Measurements from ENCODE around the gene CTBP2.
A peak's percentile ranks its signal among the peaks of the same experiment; 100 is the strongest.

CTBP2 gene

GRCh38 chr10:125023255-125023654, 137.1 kb downstream of the CTBP2 start:
- DNase-seq (ENCODE audit: low spot score): no peak

GRCh38 chr10:125022671-125023070, 137.7 kb downstream of the CTBP2 start:
- no peak for DNase-seq (ENCODE audit: low spot score)

GRCh38 chr10:125021686-125022344, 138.5 kb downstream of the CTBP2 start:
- no peak for DNase-seq (ENCODE audit: low spot score)

DNA sequence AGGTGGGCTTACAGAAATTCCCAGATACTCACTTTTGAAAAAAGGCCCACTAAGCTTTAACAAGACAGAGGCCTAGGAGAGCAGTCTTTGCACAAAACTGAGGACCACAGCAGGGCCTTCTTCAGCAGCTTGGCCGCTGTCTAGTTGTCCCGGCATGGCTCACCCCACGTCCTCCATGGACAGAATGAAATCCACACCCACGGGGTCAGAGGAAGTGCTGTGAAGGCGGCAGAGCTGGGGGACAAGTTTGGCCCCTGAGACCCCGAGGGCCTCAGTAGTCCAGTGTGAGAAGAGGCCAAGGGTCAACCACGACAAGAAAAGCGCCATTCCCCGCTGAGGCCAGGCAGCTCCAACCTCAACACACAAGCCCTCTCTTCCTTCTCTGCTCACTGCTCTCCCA, 139.5 kb downstream of the CTBP2 start:
- DNase-seq (ENCODE audit: low spot score): no peak

DNA sequence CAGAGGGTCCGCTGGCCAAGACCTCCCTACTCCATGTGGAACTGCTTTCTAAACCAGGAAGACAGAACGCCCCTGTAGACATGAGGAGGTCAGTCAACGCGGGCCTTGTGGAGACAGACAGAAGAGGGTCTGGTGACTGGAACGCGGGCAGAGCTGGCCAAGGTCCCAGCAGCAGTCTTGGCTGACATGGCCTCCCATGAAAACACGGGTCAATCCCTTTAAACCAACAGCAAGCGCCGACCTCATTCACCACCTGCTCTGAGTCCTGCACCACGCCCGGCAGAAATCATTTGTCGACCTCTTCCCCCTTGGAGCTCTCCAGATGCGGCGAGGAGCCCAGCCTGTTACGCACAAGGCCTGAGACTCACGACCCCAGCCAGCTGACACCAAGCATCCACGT, 140.0 kb downstream of the CTBP2 start:
- DNase-seq (ENCODE audit: low spot score): no peak

DNA sequence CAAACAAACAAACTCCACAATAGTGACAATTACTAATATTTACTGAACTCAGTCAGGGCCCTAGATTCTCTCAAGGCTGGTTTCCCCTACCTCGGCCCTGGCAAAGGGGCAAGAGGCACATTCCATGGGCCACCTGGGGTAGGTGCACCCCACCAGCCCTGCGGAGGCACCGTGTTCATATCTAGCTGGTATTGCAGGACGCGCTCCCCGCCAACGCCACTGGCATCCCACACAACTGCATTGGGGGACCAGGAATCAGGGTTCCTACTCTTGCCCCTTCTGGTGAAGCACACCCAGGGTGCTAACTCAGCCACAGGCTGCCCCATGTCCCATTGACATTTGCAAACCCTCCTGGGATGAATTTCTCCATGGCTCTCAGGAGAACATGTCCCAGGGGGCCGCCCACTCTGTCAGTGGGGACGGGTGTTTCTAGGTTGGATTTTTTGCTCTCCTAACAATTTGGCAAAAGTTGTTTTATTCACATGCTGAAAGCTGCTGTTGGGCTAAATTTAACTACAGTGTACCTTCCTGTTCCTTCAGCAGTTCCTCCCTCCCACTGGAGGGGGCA, 141.7 kb downstream of the CTBP2 start:
- no peak for DNase-seq (ENCODE audit: low spot score)

- DNase-seq (ENCODE audit: low spot score): peak; percentile 12
Observed at GRCh38 chr10:125017547-125018298, 142.6 kb downstream of the CTBP2 start.

DNA sequence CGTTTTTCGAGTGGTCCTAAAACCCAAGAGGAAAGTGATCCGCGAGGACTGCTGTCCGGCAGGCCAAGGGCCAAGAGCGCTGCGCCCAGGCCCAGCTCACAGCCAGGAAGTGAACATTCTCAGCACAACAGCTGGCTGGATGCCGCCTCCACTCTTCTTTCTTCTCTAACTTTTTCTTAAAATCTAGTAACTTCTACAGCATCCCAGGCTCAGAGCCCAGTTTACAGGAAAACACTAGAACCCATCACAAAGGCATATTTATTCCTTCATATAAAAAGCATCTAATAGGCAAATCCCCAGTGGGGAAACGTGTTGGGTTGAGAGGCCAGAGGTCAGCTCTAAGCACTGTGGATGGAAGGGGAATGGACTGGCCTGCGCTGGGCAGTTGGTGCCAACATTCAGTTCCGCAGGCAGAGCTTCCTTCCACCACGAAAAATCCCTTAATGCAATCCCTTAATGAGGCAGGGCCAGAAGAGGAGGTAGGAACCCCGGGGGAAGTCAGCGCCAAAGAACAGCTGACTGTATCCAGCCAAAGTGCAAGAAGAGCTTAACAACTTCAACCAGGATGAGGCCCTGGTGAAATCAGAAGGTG, 143.7 kb downstream of the CTBP2 start:
- DNase-seq (ENCODE audit: low spot score): no peak

- DNase-seq (ENCODE audit: low spot score): no peak
Observed at GRCh38 chr10:125016123-125016522, 144.2 kb downstream of the CTBP2 start.

DNA sequence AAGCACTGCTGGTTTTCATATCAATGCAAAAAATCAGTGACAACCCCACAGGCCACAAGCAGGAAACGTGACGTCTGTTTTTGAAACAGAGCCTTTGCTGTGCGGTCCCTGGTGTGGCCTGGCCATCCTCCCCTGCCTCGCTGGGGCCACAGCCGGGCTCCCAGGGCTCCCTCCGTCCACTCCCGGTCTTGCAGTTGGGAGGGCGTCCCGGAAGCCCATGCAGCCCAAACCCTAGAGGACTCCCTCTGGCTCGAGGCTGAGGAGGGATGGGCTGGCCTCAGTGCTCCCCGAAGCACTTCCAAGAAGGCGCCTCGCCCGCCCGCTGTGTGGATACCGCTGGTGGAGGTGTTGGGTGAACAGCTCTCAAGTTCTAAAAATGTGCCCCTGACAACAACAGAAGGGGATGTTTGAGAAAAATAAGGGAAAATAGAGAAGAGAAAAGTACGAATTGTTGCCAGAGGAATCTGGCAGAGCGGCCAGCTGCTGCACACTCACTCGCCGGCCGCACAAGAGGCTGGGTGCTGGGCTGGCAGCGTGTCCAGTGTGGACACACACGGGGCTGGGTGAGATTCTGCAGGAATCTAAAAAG, 144.9 kb downstream of the CTBP2 start:
- DNase-seq (ENCODE audit: low spot score): no peak

DNA sequence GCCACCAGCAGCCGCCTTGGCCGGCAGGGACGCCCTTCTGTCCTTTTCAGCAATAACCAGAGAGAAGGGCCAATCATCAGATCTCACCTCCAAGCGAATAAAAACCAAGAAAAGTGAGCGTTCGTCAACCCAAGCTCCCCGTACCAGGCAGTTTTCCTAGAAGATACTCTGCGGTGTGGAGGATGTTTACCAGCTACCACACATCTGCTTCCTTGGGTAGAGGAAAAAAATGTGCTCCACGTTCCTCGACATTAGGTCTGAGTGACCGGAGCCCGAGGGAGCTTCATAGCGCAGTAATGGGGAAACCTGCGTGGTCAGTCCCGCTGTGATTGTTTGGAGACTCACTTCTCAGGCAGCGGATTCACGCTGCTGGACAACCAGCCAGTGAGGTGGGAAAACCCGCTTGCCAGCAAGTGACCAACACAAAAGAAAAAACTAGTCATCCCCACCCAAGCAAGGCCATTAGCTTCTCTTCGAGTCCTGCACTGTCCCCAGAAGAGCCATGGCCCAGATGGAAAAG, 145.5 kb downstream of the CTBP2 start:
- no peak for DNase-seq (ENCODE audit: low spot score)

- no peak for DNase-seq (ENCODE audit: low spot score)
Observed at GRCh38 chr10:125014086-125014830, 146.1 kb downstream of the CTBP2 start.

GRCh38 chr10:125013529-125013872, 146.9 kb downstream of the CTBP2 start:
- no peak for DNase-seq (ENCODE audit: low spot score)

DNA sequence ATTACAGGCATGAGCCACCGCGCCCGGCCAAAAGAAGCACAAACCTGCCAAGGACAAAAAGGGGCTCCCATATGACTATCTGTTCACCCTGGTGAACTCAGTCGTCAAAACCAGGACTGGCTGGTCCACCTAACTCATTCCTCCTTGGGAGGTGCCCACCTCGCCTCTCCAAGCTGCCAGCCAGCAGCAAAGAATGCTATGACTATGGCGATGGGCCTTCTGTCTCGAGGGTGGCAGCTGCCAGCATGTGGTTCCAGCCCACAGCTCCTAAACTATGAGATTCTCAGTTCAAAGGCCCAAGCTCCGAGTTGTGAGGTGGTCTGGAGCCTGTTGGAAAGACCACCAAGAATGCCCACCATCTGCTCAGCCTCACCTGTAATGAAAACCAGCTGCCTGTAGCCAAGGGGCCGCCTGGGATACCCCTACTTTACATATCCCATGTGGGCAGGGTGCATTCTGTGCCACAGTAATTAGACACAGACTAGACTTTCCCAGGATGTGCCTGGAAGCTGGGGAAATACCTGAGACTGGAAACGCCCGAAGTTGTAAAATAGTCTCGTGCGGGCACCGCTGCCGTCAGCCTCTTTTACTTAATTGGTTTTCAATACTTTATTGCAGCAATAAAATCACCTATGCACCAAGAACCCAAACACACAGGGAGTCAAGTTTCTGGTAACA, 147.4 kb downstream of the CTBP2 start:
- DNase-seq (ENCODE audit: low spot score): no peak

DNA sequence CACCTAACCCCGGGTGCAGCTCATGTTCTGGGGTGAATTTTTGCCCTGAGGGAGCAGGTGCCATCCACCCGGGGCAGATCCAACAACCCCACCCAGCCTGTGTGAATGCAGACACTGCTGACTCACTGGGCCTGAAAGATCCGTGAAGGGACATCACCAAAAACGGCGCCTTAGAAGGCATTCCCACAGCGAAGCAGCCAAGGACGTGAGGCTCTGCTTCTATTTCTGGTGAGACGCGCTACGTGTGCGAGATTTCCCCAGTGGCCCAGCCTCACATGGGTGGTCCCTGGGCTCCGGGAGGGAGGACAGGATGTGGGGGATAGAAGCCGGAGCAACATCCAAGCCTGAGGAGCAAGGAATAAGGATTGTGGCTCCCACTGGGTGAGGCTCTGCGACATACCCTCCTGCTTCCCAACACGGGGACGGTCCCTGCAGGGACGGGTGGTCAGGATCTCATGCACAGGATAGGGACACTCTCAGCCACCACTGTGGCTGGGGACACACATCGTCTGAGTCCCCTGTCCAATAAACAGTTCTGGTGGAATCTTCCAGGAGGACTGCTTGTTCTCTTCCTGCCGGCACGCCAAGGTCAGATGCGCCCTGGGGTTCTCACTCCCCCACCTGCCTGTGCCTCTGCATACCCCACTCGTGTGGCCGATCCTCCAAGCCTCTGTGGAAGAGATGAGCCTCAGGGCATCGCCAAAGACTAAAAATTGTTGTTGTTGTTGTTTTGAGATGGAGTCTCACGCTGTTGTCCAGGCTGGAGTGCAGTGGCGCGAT, 148.2 kb downstream of the CTBP2 start:
- DNase-seq (ENCODE audit: low spot score): no peak

DNA sequence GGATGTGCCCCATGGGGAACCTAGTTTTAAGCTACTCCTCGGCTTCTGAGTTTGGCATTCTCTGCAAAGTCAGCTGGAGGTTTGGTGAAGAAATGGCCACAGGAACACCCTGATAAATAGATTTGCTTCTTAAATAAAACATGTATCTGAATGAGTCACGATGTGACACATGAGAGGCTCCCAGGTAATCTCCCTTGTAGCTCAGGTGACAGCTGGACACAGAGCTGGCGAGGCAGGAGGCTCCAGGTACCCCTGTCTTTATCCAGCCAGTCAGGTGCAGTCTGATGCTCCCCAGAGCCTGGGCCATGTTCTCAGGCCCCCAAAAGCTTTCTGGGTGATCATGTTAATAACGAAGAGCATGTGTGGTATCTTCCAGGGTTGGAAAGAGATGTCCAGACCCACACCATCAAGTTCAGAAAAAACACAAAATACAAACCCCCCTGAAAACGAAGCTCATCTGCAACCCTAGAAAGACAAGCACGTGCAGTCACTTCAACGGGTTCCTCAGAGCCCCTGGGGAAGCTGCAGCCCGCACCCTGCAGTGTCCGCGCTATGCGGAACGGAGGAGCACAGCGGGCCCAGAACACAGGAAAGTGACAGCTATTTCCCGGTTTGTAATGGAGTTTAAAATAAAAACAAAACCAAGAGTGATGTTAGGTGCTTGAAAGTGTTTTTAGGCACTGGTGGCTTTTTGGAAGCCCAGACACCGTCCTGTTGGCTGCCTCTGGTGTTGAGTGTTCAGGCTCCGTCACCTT, 149.0 kb downstream of the CTBP2 start:
- DNase-seq (ENCODE audit: low spot score): no peak

DNA sequence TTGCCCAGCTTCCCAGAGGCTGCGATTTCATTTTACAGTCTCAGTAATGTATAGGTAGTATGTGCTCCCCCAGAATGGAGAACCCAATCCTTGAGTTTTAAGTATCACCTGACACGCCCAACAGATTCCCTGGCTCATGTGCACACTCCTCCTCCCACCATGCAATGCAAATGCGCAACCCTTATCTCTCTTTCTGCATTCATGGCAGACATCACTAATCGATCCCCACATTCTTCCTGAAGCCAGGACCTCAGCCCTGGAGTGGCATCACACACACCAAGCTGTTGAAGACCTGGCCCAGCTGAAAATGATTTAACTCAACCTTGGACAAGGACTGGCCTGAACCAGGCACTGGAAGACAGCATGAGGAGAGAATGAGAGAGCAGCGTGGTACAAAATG, 150.0 kb downstream of the CTBP2 start:
- DNase-seq (ENCODE audit: low spot score): no peak

DNA sequence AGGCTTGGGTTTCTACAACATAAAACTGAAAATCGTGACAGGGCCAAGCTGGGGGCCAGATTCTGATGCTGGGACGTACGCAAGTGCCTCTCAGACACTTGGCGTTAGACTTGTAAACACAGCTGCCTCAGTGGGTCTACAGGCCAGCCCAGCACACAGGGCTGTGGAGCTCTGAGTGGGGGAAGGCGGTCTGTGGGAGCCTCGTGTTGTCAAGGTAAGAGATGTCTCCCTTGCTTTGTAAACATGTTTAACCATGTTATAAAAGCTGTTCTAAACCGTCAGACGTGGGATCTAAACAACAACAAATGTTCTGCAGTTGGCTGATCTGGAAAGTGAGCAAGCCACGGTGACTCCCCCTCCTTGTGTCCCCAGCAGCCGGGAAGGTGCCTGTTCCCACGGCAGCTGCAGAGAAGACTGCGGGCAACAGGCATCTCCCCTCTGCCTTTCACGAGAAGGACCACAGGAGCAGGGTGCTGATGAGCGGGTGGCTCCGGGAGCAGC, 150.7 kb downstream of the CTBP2 start:
- no peak for DNase-seq (ENCODE audit: low spot score)
